C4-2B (cell line): ENCODE results near the gene GRM4.

Source experiments
- H3K27ac ChIP-seq: fragments of 450-650 bp; 2 replicates; pipeline ENCODE4 v1.5.1; 2017
- CTCF ChIP-seq: fragments of 450-650 bp; conservative IDR thresholded peaks from 2 replicates; pipeline ENCODE4 v1.5.1; 2017; ENCODE audit warnings: mild to moderate bottlenecking
- ZFX ChIP-seq: fragments of 450-650 bp; IDR thresholded peaks from 2 replicates; pipeline ENCODE4 v1.6.1; 2017

GRM4 gene

GRCh38 chr6:33993653-33994471 lies 152.0 kb downstream of the GRM4 start:
- H3K27ac ChIP-seq = no peak overlapping the region
- TF ChIP-seq CTCF (no peak), ZFX (no peak)

DNA sequence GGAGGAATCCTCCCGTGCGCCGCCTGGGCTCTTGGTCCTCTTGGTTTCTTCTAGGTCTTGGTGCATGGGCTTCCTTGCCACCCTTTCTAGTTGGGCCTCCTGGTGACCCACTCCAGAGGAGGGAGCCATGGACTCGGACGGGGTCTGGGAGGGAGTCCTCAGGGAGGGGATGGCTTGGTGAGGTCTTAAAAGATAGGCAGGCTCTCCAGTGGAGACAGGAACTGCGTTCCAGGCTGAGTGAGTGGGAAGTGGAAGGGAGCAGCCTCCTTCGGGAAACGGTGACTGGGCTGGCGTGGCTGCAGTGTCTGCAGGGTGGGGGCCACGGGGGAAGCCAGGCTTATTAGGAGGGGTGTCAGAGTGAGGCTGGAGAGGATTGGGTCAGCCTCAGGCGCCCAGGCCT lies 152.8 kb downstream of the GRM4 start:
- TF ChIP-seq CTCF (no peak), ZFX (no peak)
- H3K27ac ChIP-seq = no peak overlapping the region

DNA sequence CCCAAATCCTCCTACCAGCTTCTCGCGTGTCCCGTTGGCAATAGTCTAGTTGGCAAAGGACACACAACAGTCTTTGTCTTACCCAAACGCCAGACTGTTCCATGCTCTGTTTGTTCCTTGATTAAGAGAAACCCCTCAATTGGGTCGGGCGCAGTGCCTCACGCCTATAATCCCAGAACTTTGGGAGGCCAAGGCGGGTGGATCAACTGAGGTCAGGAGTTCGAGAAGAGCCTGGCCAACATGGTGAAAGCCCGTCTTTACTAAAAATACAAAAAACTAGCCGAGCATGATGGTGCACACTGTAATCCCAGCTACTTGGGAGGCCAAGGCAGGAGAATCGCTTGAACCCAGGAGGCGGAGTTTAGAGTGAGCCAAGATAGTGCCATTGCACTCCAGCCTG lies 153.7 kb downstream of the GRM4 start:
- no peak for TF ChIP-seq ZFX
- no peak for TF ChIP-seq CTCF

GRCh38 chr6:33991610-33992009 lies 154.3 kb downstream of the GRM4 start:
- H3K27ac ChIP-seq = 0 out of 2 replicates have a peak overlapping the region, but pooled peaks have one; percentile 6
- TF ChIP-seq CTCF (no peak), ZFX (no peak)

More for the DNA sequence above, 153.7 kb downstream of the GRM4 start:
- H3K27ac ChIP-seq = no peak overlapping the region

DNA sequence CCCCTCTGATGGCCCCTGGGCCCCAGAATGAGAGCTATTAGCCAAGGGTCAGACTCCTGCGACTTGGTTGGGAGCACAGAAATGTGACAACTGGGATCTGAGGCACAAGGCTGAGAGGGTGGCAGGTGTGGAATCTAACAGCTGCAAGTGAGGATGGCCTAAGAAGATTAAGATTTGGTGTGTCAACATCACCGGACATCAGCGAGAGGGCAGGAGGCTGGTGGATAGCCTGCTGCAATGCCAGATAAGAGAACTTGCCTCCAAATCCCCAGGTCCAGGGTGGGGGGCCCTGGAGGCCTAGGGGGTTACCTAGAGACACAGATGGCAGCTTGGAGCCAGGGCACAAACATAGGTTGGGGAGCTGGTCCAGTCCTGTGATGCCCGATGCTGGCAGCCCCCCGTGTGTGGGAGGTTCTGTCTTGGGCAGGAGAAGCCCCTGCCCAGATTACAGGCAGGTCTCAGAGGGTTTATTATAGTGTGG lies 155.8 kb downstream of the GRM4 start:
- peak overlapping the region; percentile 12; the same call in 1 of the 2 replicates for H3K27ac ChIP-seq
- TF ChIP-seq ZFX (no peak), CTCF (no peak)

DNA sequence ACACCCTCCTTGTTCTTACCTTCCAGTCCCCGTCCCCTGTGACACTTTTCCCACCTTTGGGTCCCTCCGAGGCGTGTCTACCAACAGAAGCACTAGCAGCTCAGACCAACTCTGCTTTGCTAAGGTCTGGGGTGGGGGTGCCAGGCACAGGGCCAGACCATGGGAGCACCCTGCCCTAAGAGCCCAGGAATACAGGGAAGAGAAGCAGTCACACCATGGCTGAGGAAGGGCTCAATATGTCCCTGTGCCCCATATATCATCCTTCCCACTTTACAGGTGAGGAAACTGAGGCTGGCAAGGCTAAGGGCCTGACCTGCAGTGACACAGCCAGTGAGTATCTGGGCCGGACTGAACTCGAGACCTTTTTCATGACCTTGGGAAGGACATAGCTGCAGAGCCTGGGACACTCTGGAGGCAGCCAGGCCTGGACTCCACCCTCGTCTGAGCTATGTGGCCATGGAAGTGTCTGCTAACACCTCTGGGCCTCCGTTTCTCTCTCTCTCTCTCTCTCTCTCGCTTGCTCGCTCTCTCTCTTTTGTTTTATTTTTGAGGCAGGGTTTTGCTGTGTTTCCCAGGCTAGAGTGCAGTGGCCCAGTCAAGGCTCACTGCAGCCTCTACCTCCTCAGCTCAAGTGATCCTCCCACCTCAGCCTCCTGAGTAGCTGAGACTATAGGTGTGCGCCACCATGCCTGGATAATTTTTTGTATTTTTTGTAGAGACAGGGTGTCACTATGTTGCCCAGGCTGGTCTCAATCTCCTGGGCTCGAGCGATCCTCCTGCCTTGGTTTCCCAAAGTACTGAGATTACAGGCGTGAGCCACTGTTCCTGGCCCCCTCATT lies 156.7 kb downstream of the GRM4 start:
- H3K27ac ChIP-seq = no peak overlapping the region; the same call in 1 of the 2 replicates
- TF ChIP-seq ZFX (no peak), CTCF (no peak)
